ENCODE results near the gene SRCAP.

GRCh38 chr16:30699615-30700099, 686 bp downstream of the SRCAP start:
- no peak for TF ChIP-seq GATA2 (IDR thresholded peaks at IDR 0.05; ENCODE audit: low read depth, low read length)
- no peak for TF ChIP-seq GATA3 (IDR thresholded peaks at IDR 0.05; ENCODE audit: low read depth, low read length)

All from SH-SY5Y (cell line).